Activated gamma-delta T cell (primary cell): ENCODE results near the gene ABCC3.

ENCODE experiments used
- DNase-seq: peaks from one replicate; lab custom pipeline; 2025; lab: John Stamatoyannopoulos, UW

The ABCC3 gene

DNA sequence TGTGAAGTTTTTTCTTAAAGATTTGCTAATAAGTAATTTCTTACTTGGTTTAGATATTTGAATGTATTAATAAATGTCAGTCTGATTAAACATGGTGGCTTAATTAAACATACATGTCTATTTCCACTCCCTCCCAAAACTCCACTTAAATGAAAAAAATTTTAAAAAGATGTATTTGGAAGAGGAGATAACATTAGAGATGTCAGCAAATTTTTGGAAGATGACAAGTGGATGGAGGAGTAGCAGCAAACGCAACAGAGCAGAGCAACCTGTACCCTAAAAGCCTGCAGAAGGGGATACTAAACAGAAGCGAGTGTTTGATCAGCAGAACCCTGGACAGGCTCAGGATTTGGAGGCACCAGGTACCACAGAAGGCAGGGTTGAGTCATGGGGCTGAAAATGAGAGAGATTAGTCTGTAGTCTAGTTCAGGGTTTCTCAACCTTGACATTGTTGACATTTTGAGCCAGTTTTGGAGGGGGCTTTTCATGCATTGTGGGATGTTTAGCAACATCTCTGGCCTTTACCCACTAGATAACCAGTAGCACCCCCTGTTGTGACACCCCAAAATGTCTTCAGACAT, 102.5 kb downstream of the ABCC3 start:
- DNase-seq, result no peak

DNA sequence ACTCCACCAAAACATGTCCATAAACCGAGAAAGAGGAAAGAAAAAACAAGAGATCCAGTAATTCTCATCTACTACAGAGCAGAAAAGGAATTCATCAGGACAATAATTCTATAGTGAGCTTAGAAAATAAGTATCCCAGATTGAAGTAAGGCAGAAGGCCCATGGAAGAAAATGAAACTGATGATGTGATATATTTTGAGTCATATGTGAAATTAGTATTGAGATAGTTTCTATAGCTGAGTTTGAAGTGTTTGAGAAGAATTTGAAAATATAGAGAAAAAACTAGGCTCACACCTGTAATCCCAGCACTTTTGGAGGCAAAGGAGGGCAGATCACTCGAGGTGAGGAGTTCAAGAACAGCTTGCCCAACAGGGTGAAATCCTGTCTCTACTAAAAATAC, 104.4 kb downstream of the ABCC3 start:
- DNase-seq, result no peak
